CD14-positive monocyte (primary cell): ENCODE measurements around the gene WASF1. TPM values are rescaled to one million over a fixed set of nuclear protein-coding genes. Genes with fewer than 3 reads are reported as not detected.
A peak's percentile ranks its signal among the peaks of the same experiment; 100 is the strongest.

ENCODE experiments used
- DNase-seq, 3 donors: peaks; one replicate each; pipeline ENCODE4 v3.0.0-alpha.2; 2011 to 2022
- H2AFZ ChIP-seq: 2 replicates; pipeline ENCODE4 v1.6.0; 2012; ENCODE audit warnings: mild to moderate bottlenecking, low read depth, low read length, inconsistent platforms; ENCODE audit not compliant: insufficient read depth, poor library complexity, severe bottlenecking
- H3K27ac ChIP-seq, 2 donors: 1 replicate in 1 of 2; 2 replicates in 1 of 2; pipeline ENCODE4 v1.5.1; 2012 to 2013; ENCODE audit warnings: low read length in 2 of 2, control low read depth in 1 of 2, inconsistent platforms in 1 of 2, low read depth in 1 of 2, mild to moderate bottlenecking in 1 of 2
- H3K27me3 ChIP-seq, 2 donors: one replicate each; pipeline versions ENCODE4 v1.6.0 to v1.6.1; 2011 to 2013; ENCODE audit warnings: low read length in 2 of 2; ENCODE audit not compliant: control insufficient read depth in 2 of 2, insufficient read depth in 2 of 2
- H3K36me3 ChIP-seq, 2 donors: replicated peaks in 1 of 2; 1 replicate in 1 of 2; 2 replicates in 1 of 2; pipeline versions ENCODE4 v1.5.1 to v1.6.1; 2012 to 2013; ENCODE audit warnings: low read length in 2 of 2, control low read depth in 1 of 2, inconsistent platforms in 1 of 2, mild to moderate bottlenecking in 1 of 2; ENCODE audit not compliant: insufficient read depth in 2 of 2, control insufficient read depth in 1 of 2
- H3K4me1 ChIP-seq, 2 donors: 1 replicate in 1 of 2; 2 replicates in 1 of 2; pipeline versions ENCODE4 v1.5.1 to v1.6.1; 2012 to 2013; ENCODE audit warnings: low read length in 2 of 2, control low read depth in 1 of 2, inconsistent platforms in 1 of 2, mild to moderate bottlenecking in 1 of 2, moderate library complexity in 1 of 2; ENCODE audit not compliant: insufficient read depth in 2 of 2, control insufficient read depth in 1 of 2
- H3K4me2 ChIP-seq: replicated peaks from 2 replicates; pipeline ENCODE3; 2012; ENCODE audit warnings: low read length, moderate library complexity, mild to moderate bottlenecking; ENCODE audit not compliant: poor library complexity, severe bottlenecking; ENCODE audit errors: extremely low read depth
- H3K4me3 ChIP-seq, 3 experiments: fragments of 200-600 bp in 1 of 3; sonication (generic) in 1 of 3; replicated peaks in 1 of 3; 1 replicate in 2 of 3; 2 replicates in 1 of 3; pipeline ENCODE4 v1.5.1; 2011 to 2013; ENCODE audit warnings: low read length in 3 of 3, mild to moderate bottlenecking in 3 of 3, control low read depth in 2 of 3, low read depth in 2 of 3, inconsistent platforms in 1 of 3, moderate library complexity in 1 of 3
- H3K79me2 ChIP-seq: 2 replicates; pipeline ENCODE4 v1.6.0; 2012; ENCODE audit warnings: mild to moderate bottlenecking, control low read depth, inconsistent platforms, low read length, moderate library complexity; ENCODE audit not compliant: insufficient read depth
- H3K9ac ChIP-seq: 2 replicates; pipeline ENCODE4 v1.6.0; 2017; ENCODE audit warnings: low read length, mild to moderate bottlenecking; ENCODE audit not compliant: insufficient read depth, poor library complexity, severe bottlenecking
- H3K9me3 ChIP-seq, 2 donors: replicated peaks in 1 of 2; 1 replicate in 1 of 2; 2 replicates in 1 of 2; pipeline versions ENCODE4 v1.5.1 to v1.6.1; 2012 to 2013; ENCODE audit warnings: low read length in 2 of 2, control low read depth in 1 of 2; ENCODE audit not compliant: control insufficient read depth in 1 of 2, insufficient read depth in 1 of 2
- H4K20me1 ChIP-seq: 2 replicates; pipeline ENCODE4 v1.6.0; 2012; ENCODE audit warnings: mild to moderate bottlenecking, low read length, control low read depth, moderate library complexity; ENCODE audit not compliant: insufficient read depth
- H3K27ac Mint-ChIP-seq, 7 donors: one replicate each; pipeline ENCODE4 v1.8.0; 2020; ENCODE audit warnings: mild to moderate bottlenecking in 7 of 7, mixed read lengths in 7 of 7, moderate library complexity in 6 of 7, inconsistent platforms in 2 of 7
- H3K27me3 Mint-ChIP-seq, 3 donors: one replicate each; pipeline ENCODE4 v1.8.0; 2021 to 2022; ENCODE audit warnings: low read depth in 3 of 3, mild to moderate bottlenecking in 3 of 3, mixed read lengths in 3 of 3, moderate library complexity in 3 of 3, inconsistent platforms in 1 of 3
- H3K36me3 Mint-ChIP-seq, 2 donors: one replicate each; pipeline ENCODE4 v1.8.0; 2020; ENCODE audit warnings: mixed read lengths in 2 of 2, inconsistent platforms in 1 of 2, mild to moderate bottlenecking in 1 of 2
- H3K4me1 Mint-ChIP-seq: one replicate; pipeline ENCODE4 v1.8.0; 2020; ENCODE audit warnings: mild to moderate bottlenecking, mixed read lengths
- H3K4me3 Mint-ChIP-seq, 2 donors: one replicate each; pipeline ENCODE4 v1.8.0; 2020; ENCODE audit warnings: mild to moderate bottlenecking in 2 of 2, mixed read lengths in 2 of 2, moderate library complexity in 1 of 2
- H3K9me3 Mint-ChIP-seq, 7 donors: one replicate each; pipeline ENCODE4 v1.8.0; 2020 to 2022; ENCODE audit warnings: mixed read lengths in 7 of 7, mild to moderate bottlenecking in 6 of 7, moderate library complexity in 6 of 7, inconsistent platforms in 2 of 7
- WGBS: methylation state at CpG from one replicate; pipeline ENCODE4 v1.1.5; 2013; ENCODE audit warnings: missing lambda C conversion rate; ENCODE audit not compliant: insufficient coverage; 5-methylcytosine and 5-hydroxymethylcytosine counted together
- intact Hi-C, 2 donors: fragments of 100-400 bp; cut with micrococcal nuclease; formaldehyde crosslinking; loops; one replicate each; pipeline versions ENCODE4 v1.15.0 to v1.15.1; 2023
- polyA minus RNA-seq: library from RNA; depleted of rRNA, polyadenylated mRNA; stranded (reverse); fragments of >200 nt; gene quantifications from 2 replicates; pipeline ENCODE4 v1.2.3, GENCODE V29; 2012
- polyA plus RNA-seq, 3 donors: library from polyadenylated mRNA; depleted of rRNA in 1 of 3; unstranded in 2 of 3; stranded (reverse) in 1 of 3; fragments of 300-500 nt in 2 of 3; fragments of >200 nt in 1 of 3; fragmentation: Illumina TruSeq in 2 of 3; gene quantifications; 1 replicate in 2 of 3; 2 replicates in 1 of 3; pipeline ENCODE4 v1.2.3, GENCODE V29; 2012 to 2021
- total RNA-seq, 12 experiments: library from RNA in 1 of 12; stranded (reverse) in 1 of 12; fragments of 120-200 nt in 1 of 12; gene quantifications; one replicate each; pipeline ENCODE4 v1.2.4 and lab custom pipeline; 2013 to 2026; ENCODE audit warnings: mixed read lengths in 6 of 12, inconsistent platforms in 1 of 12
- TF ChIP-seq, protein P1 (sequence below): fragments of 200-600 bp; IDR thresholded peaks from one replicate; pipeline ENCODE4 v1.8.0; 2022; ENCODE audit warnings: antibody characterized with exemption, mild to moderate bottlenecking

WASF1 gene
- 0.65 TPM for total RNA-seq (2013)
- polyA plus RNA-seq (1 to 10 TPM in 2 of 3 donors, under 1 TPM in 1; 0.32 to 1.7 (median 1.4) TPM), polyA minus RNA-seq (0.40 and 0.97 TPM in 2 replicates), total RNA-seq (lab: John Stamatoyannopoulos, UW) (0.63 to 13.3 (median 1.7) reads per million in 11 experiments)

GRCh38 chr6:110179406-110180227, at the start of gene WASF1:
TSS of gene WASF1 (minus strand) at chr6:110179670. CDS start at chr6:110127601, 52,069 bp downstream.
- Histone ChIP-seq H3K4me2 (peak within 1 kb of the TSS; percentile 99), H3K4me1 (peaks cover 35 to 52% of the 10 kb centered on the region in 2 donors), H4K20me1 (peaks cover 22% of the 10 kb centered on the region), H3K9me3 (no peaks in the 10 kb centered on the region), H3K79me2 (peaks cover 50% of the 10 kb centered on the region), H3K27me3 (no peaks in the 10 kb centered on the region), H3K27ac (peak within 1 kb of the TSS; percentile 78 to 99), H3K4me3 (peak within 1 kb of the TSS; percentile 76 to 98 (median 93)), H3K9ac (peak within 1 kb of the TSS; percentile 91), H2AFZ (peak within 1 kb of the TSS; percentile 97), H3K36me3 (no peaks in the 10 kb centered on the region)
- Mint-ChIP-seq H3K27ac (peak within 1 kb of the TSS in 6 of 7 donors; percentile 2 to 49 (median 16)), H3K9me3 (no peaks in the 10 kb centered on the region), H3K4me3 (peak within 1 kb of the TSS in 1 of 2 donors; percentile 94), H3K27me3 (peaks cover 0 to 5% (median 5%) of the 10 kb centered on the region in 3 donors), H3K4me1 (peaks cover 5% of the 10 kb centered on the region), H3K36me3 (peaks cover 0 to 2% of the 10 kb centered on the region in 2 donors)
- TF ChIP-seq, protein P1, sequence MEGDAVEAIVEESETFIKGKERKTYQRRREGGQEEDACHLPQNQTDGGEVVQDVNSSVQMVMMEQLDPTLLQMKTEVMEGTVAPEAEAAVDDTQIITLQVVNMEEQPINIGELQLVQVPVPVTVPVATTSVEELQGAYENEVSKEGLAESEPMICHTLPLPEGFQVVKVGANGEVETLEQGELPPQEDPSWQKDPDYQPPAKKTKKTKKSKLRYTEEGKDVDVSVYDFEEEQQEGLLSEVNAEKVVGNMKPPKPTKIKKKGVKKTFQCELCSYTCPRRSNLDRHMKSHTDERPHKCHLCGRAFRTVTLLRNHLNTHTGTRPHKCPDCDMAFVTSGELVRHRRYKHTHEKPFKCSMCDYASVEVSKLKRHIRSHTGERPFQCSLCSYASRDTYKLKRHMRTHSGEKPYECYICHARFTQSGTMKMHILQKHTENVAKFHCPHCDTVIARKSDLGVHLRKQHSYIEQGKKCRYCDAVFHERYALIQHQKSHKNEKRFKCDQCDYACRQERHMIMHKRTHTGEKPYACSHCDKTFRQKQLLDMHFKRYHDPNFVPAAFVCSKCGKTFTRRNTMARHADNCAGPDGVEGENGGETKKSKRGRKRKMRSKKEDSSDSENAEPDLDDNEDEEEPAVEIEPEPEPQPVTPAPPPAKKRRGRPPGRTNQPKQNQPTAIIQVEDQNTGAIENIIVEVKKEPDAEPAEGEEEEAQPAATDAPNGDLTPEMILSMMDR, result no peak
- under 1% methylated on average over 54 of the region's 62 CpGs for WGBS
- peak; percentile 89 to 92 (median 91) for DNase-seq
- intact Hi-C loops, result loop anchor here in 1 of 2 donors (10.0 kb wide), 1 partner anchor 485 kb away; the partner anchor contains the start of genes AK9 and FIG4

GRCh38 chr6:110226261-110226660, 46.8 kb upstream of the WASF1 start:
- intact Hi-C loops, result no loop called here
- H3K4me3 Mint-ChIP-seq, result no peak overlapping the region
- H3K27me3 Mint-ChIP-seq, result no peaks in the 10 kb centered on the region
- TF ChIP-seq, protein P1, result no peak
- Histone ChIP-seq H3K4me3 (no peak overlapping the region), H3K4me1 (no peaks in the 10 kb centered on the region), H3K27ac (no peak overlapping the region), H3K36me3 (peaks cover 72 to 89% of the 10 kb centered on the region in 2 donors), H3K9ac (no peak overlapping the region), H3K27me3 (no peaks in the 10 kb centered on the region), H4K20me1 (no peaks in the 10 kb centered on the region), H2AFZ (no peak overlapping the region), H3K9me3 (no peaks in the 10 kb centered on the region), H3K4me2 (no peak overlapping the region), H3K79me2 (no peaks in the 10 kb centered on the region)
- H3K4me1 Mint-ChIP-seq, result no peaks in the 10 kb centered on the region
- 100% methylated on average over 1 of the region's 1 CpG for whole genome bisulfite sequencing
- H3K9me3 Mint-ChIP-seq, result no peaks in the 10 kb centered on the region
- H3K27ac Mint-ChIP-seq, result no peak overlapping the region
- no peak for DNase-seq
- peaks cover 54 to 81% of the 10 kb centered on the region in 2 donors for H3K36me3 Mint-ChIP-seq
